ENCODE measurements around the gene DNAAF8. TPM values are rescaled to one million over a fixed set of nuclear protein-coding genes. Genes with fewer than 3 reads are reported as not detected.

Gene DNAAF8
- total and polyA plus RNA-seq, 12 donors: 0.30 to 3.3 (median 1.5) TPM

DNA sequence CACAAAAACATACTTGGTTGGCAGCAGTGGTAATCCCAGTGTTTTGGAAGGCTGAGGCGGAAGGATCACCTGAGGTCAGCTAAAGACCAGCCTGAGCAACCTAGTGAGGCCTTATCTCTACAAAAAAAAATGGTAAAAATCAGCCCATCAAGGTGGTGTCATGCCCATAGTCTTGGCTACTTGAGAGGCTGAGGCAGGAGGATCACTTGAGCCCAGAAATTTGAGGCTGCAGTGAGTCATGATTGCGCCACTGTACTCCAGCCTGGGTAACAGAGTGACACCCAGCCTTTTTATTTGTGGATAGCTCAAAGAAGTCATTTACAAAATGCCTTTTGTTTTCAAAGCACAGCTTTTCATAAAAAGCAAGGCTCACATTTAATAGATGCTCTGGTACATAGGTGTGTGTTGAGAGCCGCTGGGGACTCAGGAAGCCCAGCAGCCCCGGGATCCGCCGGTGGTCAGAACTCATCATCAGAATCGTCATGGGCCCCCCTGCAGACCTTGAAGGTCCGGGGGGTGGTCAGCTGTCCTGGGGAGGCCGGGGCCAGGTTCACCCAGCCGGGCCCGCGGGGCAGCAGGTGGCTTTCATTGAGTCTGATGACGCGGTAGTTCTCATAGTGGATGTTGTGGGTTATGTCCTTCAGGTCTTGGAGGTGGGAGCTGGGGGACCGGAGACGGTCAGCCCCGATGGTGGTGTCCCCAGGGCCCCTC lies 43.2 kb downstream of the DNAAF8 start:
- TF ChIP-seq, protein P1, sequence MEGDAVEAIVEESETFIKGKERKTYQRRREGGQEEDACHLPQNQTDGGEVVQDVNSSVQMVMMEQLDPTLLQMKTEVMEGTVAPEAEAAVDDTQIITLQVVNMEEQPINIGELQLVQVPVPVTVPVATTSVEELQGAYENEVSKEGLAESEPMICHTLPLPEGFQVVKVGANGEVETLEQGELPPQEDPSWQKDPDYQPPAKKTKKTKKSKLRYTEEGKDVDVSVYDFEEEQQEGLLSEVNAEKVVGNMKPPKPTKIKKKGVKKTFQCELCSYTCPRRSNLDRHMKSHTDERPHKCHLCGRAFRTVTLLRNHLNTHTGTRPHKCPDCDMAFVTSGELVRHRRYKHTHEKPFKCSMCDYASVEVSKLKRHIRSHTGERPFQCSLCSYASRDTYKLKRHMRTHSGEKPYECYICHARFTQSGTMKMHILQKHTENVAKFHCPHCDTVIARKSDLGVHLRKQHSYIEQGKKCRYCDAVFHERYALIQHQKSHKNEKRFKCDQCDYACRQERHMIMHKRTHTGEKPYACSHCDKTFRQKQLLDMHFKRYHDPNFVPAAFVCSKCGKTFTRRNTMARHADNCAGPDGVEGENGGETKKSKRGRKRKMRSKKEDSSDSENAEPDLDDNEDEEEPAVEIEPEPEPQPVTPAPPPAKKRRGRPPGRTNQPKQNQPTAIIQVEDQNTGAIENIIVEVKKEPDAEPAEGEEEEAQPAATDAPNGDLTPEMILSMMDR (IDR thresholded peaks at IDR 0.05): no peak
- no peak for TF ChIP-seq POLR2A (IDR thresholded peaks at IDR 0.05)
- WGBS, 4 donors: 74 to 86% (median 81%) methylated on average over 9 to 17 of the region's 17 CpGs

DNA sequence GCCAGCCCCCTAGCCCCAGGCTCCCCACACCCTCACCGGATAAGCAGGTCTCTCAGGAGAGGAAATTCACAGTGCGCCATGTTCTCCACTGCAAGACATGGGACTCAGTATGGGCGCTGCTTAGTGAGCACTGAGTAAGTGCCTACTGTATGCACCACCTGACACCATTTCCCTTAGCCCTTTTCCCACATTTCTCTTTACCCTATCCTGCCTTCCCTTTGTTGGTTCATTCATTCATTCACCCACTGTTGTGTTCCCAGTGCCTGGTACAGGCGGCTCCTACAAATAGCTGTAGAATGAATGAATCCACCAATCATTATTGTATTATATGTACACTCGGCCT lies 43.7 kb downstream of the DNAAF8 start:
- DNase-seq: no peak
- H3K36me3 ChIP-seq (replicated peaks in 1 of 2): no peaks in the 10 kb centered on the region
- no peaks in the 10 kb centered on the region for H3K27me3 ChIP-seq
- H3K9me3 ChIP-seq (replicated peaks in 1 of 3): no peaks in the 10 kb centered on the region
- H3K27ac ChIP-seq: no peak overlapping the region
- TF ChIP-seq POLR2A (IDR thresholded peaks at IDR 0.05): no peak
- TF ChIP-seq, protein P1 (IDR thresholded peaks at IDR 0.05): no peak
- intact Hi-C loops (cut with DNase I): no loop called here
- 75 to 87% (median 86%) methylated on average over 4 to 5 of the region's 5 CpGs for WGBS, 4 donors
- no peak overlapping the region for H3K4me3 ChIP-seq
- no peaks in the 10 kb centered on the region for H3K4me1 ChIP-seq (replicated peaks in 1 of 2)

More for the DNA sequence above, 43.2 kb downstream of the DNAAF8 start:
- no peaks in the 10 kb centered on the region for H3K9me3 ChIP-seq (replicated peaks in 1 of 3)
- no peak overlapping the region for H3K27ac ChIP-seq
- no peak for DNase-seq
- H3K27me3 ChIP-seq: no peaks in the 10 kb centered on the region
- H3K4me1 ChIP-seq (replicated peaks in 1 of 2): no peaks in the 10 kb centered on the region
- intact Hi-C loops (cut with DNase I): no loop called here
- H3K4me3 ChIP-seq: no peak overlapping the region
- H3K36me3 ChIP-seq (replicated peaks in 1 of 2): no peaks in the 10 kb centered on the region

DNA sequence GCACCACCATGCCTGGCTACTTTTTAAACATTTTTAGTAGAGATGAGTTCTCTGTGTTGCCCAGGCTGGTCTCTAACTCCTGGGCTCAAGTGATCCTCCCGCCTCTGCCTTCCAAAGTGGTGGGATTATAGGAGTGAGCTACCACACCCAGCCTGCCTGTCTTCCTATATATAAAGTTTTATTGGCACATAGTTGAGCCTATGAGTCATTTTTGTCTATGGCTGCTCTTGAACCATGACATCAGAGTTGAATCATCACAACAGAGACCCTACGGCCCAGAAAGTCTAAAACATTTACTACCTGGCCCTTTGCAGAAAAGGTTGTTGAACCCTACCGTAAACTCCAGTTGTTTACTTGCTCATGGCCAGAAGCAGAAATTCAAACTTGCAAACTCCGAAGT lies 45.9 kb downstream of the DNAAF8 start:
- H3K27me3 ChIP-seq: no peaks in the 10 kb centered on the region
- H3K27ac ChIP-seq: no peak overlapping the region
- H3K36me3 ChIP-seq (replicated peaks in 1 of 2): no peaks in the 10 kb centered on the region
- H3K9me3 ChIP-seq (replicated peaks in 1 of 3): no peaks in the 10 kb centered on the region
- intact Hi-C loops (cut with DNase I): no loop called here
- WGBS, 4 donors: 82 to 85% (median 83%) methylated on average over 4 of the region's 4 CpGs
- no peaks in the 10 kb centered on the region for H3K4me1 ChIP-seq (replicated peaks in 1 of 2)
- no peak overlapping the region for H3K4me3 ChIP-seq
- DNase-seq: no peak
- TF ChIP-seq POLR2A (IDR thresholded peaks at IDR 0.05): no peak
- TF ChIP-seq, protein P1 (IDR thresholded peaks at IDR 0.05): no peak

DNA sequence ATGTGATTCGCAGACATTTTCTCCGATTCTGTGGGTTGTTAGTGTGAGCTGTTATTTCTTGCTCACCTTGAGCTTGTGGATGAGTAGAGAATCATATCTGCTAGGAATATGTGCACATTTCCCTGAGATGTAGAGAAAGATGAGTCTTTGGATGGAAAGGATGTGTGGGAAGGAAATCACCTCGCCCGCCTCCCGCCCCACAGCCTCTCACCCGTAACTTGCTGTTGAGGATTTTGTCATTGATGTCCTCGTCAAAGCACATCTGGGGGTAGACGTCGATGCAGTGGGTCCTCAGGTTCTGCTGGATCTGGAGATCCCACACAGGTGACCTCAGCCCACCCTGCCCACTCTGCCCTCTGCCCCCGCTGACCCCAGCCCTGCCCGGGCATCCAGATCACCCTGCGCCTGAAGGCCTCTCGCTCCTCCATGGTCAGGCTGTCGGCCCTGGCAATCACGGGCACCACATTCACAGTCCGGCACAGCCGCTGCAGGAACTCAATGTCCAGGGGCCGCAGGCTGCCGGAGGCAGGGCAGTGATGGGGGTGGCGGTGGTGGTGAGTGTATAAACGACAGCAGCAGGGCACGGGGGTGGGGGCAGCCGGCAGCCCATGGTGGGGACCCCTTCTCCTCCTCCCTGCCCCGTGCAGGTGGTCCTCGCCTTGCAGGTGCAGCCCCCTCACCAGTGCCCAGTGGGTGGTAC lies 49.1 kb downstream of the DNAAF8 start:
- Histone ChIP-seq H3K4me3 (no peak overlapping the region), H3K27me3 (no peaks in the 10 kb centered on the region), H3K9me3 (replicated peaks in 1 of 3) (no peaks in the 10 kb centered on the region), H3K27ac (no peak overlapping the region), H3K4me1 (replicated peaks in 1 of 2) (no peaks in the 10 kb centered on the region), H3K36me3 (replicated peaks in 1 of 2) (no peaks in the 10 kb centered on the region)
- no peak for DNase-seq
- TF ChIP-seq, protein P1 (IDR thresholded peaks at IDR 0.05): no peak
- TF ChIP-seq POLR2A (IDR thresholded peaks at IDR 0.05): no peak
- intact Hi-C loops (cut with DNase I): no loop called here
- 88 to 90% (median 89%) methylated on average over 8 to 25 of the region's 25 CpGs for WGBS, 4 donors

Data from adrenal gland (tissue), 12 donors.